C4-2B (cell line): ENCODE results near the gene RAPGEF4.

Source experiments
- ZFX ChIP-seq: fragments of 450-650 bp; IDR thresholded peaks from 2 replicates; pipeline ENCODE4 v1.6.1; 2017
- TF ChIP-seq, protein P1 (sequence below): fragments of 450-650 bp; conservative IDR thresholded peaks from 2 replicates; pipeline ENCODE4 v1.5.1; 2017; ENCODE audit warnings: mild to moderate bottlenecking

- TF ChIP-seq, protein P1, sequence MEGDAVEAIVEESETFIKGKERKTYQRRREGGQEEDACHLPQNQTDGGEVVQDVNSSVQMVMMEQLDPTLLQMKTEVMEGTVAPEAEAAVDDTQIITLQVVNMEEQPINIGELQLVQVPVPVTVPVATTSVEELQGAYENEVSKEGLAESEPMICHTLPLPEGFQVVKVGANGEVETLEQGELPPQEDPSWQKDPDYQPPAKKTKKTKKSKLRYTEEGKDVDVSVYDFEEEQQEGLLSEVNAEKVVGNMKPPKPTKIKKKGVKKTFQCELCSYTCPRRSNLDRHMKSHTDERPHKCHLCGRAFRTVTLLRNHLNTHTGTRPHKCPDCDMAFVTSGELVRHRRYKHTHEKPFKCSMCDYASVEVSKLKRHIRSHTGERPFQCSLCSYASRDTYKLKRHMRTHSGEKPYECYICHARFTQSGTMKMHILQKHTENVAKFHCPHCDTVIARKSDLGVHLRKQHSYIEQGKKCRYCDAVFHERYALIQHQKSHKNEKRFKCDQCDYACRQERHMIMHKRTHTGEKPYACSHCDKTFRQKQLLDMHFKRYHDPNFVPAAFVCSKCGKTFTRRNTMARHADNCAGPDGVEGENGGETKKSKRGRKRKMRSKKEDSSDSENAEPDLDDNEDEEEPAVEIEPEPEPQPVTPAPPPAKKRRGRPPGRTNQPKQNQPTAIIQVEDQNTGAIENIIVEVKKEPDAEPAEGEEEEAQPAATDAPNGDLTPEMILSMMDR, result no peak
- no peak for TF ChIP-seq ZFX
Measured at GRCh38 chr2:173058673-173059072, 323.0 kb downstream of the RAPGEF4 start.
